Astrocyte (in vitro differentiated cells and primary cell): ENCODE results near the gene CPNE5. TPM values are rescaled to one million over a fixed set of nuclear protein-coding genes. Genes with fewer than 3 reads are reported as not detected.

Source experiments
- DNase-seq: peaks from one replicate; pipeline ENCODE4 v3.0.0-alpha.2; 2010; ENCODE audit warnings: low read depth
- FAIRE-seq: peaks from 2 replicates; lab custom pipeline; 2011; peaks lifted over from hg19 to GRCh38; lab: Jason Lieb, UNC
- H2AFZ ChIP-seq: 2 replicates; pipeline ENCODE4 v1.6.0; 2012; ENCODE audit warnings: low read depth, low read length, inconsistent platforms
- H3K27ac ChIP-seq: 2 replicates; pipeline ENCODE4 v1.5.1; 2011; ENCODE audit warnings: low read depth, low read length, inconsistent platforms
- H3K27me3 ChIP-seq: 2 replicates; pipeline ENCODE4 v1.6.0; 2011; ENCODE audit warnings: low read length, inconsistent platforms; ENCODE audit not compliant: insufficient read depth
- H3K36me3 ChIP-seq: 2 replicates; pipeline ENCODE4 v1.5.1; 2011; ENCODE audit warnings: low read length, inconsistent platforms; ENCODE audit not compliant: insufficient read depth
- H3K4me1 ChIP-seq: 2 replicates; pipeline ENCODE4 v1.5.1; 2011; ENCODE audit warnings: low read length, inconsistent platforms; ENCODE audit not compliant: insufficient read depth
- H3K4me2 ChIP-seq: 2 replicates; pipeline ENCODE4 v1.6.0; 2012; ENCODE audit warnings: low read length, inconsistent platforms
- H3K4me3 ChIP-seq: 2 replicates; pipeline ENCODE4 v1.5.1; 2011; ENCODE audit warnings: low read depth, mild to moderate bottlenecking, low read length, inconsistent platforms; ENCODE audit not compliant: insufficient read depth
- H3K79me2 ChIP-seq: 2 replicates; pipeline ENCODE4 v1.6.0; 2012; ENCODE audit warnings: mild to moderate bottlenecking, low read length, inconsistent platforms; ENCODE audit not compliant: insufficient read depth
- H3K9ac ChIP-seq: 2 replicates; pipeline ENCODE4 v1.6.0; 2012; ENCODE audit warnings: mild to moderate bottlenecking, low read length, inconsistent platforms
- H3K9me3 ChIP-seq: 2 replicates; pipeline ENCODE4 v1.5.1; 2012; ENCODE audit warnings: low read depth, mild to moderate bottlenecking, low read length, inconsistent platforms; ENCODE audit not compliant: insufficient read depth
- H4K20me1 ChIP-seq: 2 replicates; pipeline ENCODE4 v1.6.0; 2012; ENCODE audit warnings: low read length, inconsistent platforms; ENCODE audit not compliant: insufficient read depth
- H3K27ac Mint-ChIP-seq: one replicate; pipeline ENCODE4 v1.8.0; 2021; ENCODE audit warnings: mild to moderate bottlenecking, mixed read lengths; ENCODE audit not compliant: unreplicated experiment
- H3K27me3 Mint-ChIP-seq: one replicate; pipeline ENCODE4 v1.8.0; 2021; ENCODE audit warnings: low read depth, mixed read lengths; ENCODE audit not compliant: unreplicated experiment
- H3K36me3 Mint-ChIP-seq: one replicate; pipeline ENCODE4 v1.8.0; 2021; ENCODE audit warnings: low read depth, mixed read lengths; ENCODE audit not compliant: unreplicated experiment
- H3K4me1 Mint-ChIP-seq: one replicate; pipeline ENCODE4 v1.8.0; 2021; ENCODE audit warnings: low read depth, mixed read lengths; ENCODE audit not compliant: unreplicated experiment
- H3K4me3 Mint-ChIP-seq: one replicate; pipeline ENCODE4 v1.8.0; 2021; ENCODE audit warnings: mild to moderate bottlenecking, moderate library complexity, mixed read lengths; ENCODE audit not compliant: unreplicated experiment
- H3K9me3 Mint-ChIP-seq: one replicate; pipeline ENCODE4 v1.8.0; 2021; ENCODE audit warnings: mild to moderate bottlenecking, mixed read lengths; ENCODE audit not compliant: unreplicated experiment
- CTCF ChIP-seq: IDR thresholded peaks from 2 replicates; pipeline ENCODE4 v1.5.1; 2011; ENCODE audit warnings: low read depth, mild to moderate bottlenecking, inconsistent platforms, low read length, moderate library complexity; ENCODE audit not compliant: insufficient read depth
- EZH2 ChIP-seq: IDR thresholded peaks from 2 replicates; pipeline ENCODE4 v1.6.1; 2012; ENCODE audit warnings: mild to moderate bottlenecking, low read length, inconsistent platforms; ENCODE audit not compliant: insufficient read depth
- total RNA-seq: library from RNA; stranded (reverse); gene quantifications from 2 replicates; pipeline ENCODE4 v1.2.1, GENCODE V29; 2021

CPNE5 gene
- total RNA-seq, 1 donor from 2014 or later, result 0.11 TPM

- Mint-ChIP-seq H3K27me3 (peaks cover 32% of the 10 kb centered on the region), H3K27ac (no peak overlapping the region), H3K36me3 (no peaks in the 10 kb centered on the region), H3K4me3 (no peak overlapping the region), H3K4me1 (peaks cover 5% of the 10 kb centered on the region), H3K9me3 (no peaks in the 10 kb centered on the region)
- H3K36me3 ChIP-seq, result no peaks in the 10 kb centered on the region
- H3K4me2 ChIP-seq, result no peak overlapping the region
- no peak overlapping the region for H3K9ac ChIP-seq
- H3K27ac ChIP-seq, result no peak overlapping the region
- no peaks in the 10 kb centered on the region for H3K79me2 ChIP-seq
- no peak for TF ChIP-seq CTCF
- TF ChIP-seq EZH2, result no peak
- no peaks in the 10 kb centered on the region for H3K4me1 ChIP-seq
- no peak overlapping the region for H2AFZ ChIP-seq
- DNase-seq (no peak), FAIRE-seq (no peak)
- H3K9me3 ChIP-seq, result no peaks in the 10 kb centered on the region
- H3K27me3 ChIP-seq, result peaks cover 11% of the 10 kb centered on the region
- H4K20me1 ChIP-seq, result no peaks in the 10 kb centered on the region
- no peak overlapping the region for H3K4me3 ChIP-seq
Observed at GRCh38 chr6:36793913-36794712, 45.1 kb downstream of the CPNE5 start.

- H3K4me2 ChIP-seq, result no peak overlapping the region
- no peak overlapping the region for H3K4me3 ChIP-seq
- H3K27ac Mint-ChIP-seq, result no peak overlapping the region
- no peaks in the 10 kb centered on the region for H3K79me2 ChIP-seq
- H3K36me3 ChIP-seq, result no peaks in the 10 kb centered on the region
- H3K27ac ChIP-seq, result no peak overlapping the region
- DNase-seq (no peak), FAIRE-seq (no peak)
- peak overlapping the region; percentile 27 for H3K4me3 Mint-ChIP-seq
- TF ChIP-seq EZH2 (no peak), CTCF (no peak)
- H3K36me3 Mint-ChIP-seq, result no peaks in the 10 kb centered on the region
- H3K27me3 ChIP-seq, result peaks cover 12% of the 10 kb centered on the region
- H3K9me3 Mint-ChIP-seq, result no peaks in the 10 kb centered on the region
- H3K27me3 Mint-ChIP-seq, result peaks cover 34% of the 10 kb centered on the region
- H3K4me1 ChIP-seq, result peaks cover 2% of the 10 kb centered on the region
- H3K9ac ChIP-seq, result no peak overlapping the region
- no peak overlapping the region for H2AFZ ChIP-seq
- peaks cover 5% of the 10 kb centered on the region for H3K4me1 Mint-ChIP-seq
- no peaks in the 10 kb centered on the region for H4K20me1 ChIP-seq
- H3K9me3 ChIP-seq, result no peaks in the 10 kb centered on the region
Observed at GRCh38 chr6:36793296-36793912, 45.8 kb downstream of the CPNE5 start.
